Measurements from ENCODE around the gene HOXB8.

HOXB8 gene

GRCh38 chr17:48567646-48568354 lies 47.3 kb downstream of the HOXB8 start:
- DNase-seq (ENCODE audit: low spot score) = no peak

- no peak for DNase-seq (ENCODE audit: low spot score)
Observed at GRCh38 chr17:48567209-48567608, 47.9 kb downstream of the HOXB8 start.

GRCh38 chr17:48566717-48567116 lies 48.4 kb downstream of the HOXB8 start:
- no peak for DNase-seq (ENCODE audit: low spot score)

DNA sequence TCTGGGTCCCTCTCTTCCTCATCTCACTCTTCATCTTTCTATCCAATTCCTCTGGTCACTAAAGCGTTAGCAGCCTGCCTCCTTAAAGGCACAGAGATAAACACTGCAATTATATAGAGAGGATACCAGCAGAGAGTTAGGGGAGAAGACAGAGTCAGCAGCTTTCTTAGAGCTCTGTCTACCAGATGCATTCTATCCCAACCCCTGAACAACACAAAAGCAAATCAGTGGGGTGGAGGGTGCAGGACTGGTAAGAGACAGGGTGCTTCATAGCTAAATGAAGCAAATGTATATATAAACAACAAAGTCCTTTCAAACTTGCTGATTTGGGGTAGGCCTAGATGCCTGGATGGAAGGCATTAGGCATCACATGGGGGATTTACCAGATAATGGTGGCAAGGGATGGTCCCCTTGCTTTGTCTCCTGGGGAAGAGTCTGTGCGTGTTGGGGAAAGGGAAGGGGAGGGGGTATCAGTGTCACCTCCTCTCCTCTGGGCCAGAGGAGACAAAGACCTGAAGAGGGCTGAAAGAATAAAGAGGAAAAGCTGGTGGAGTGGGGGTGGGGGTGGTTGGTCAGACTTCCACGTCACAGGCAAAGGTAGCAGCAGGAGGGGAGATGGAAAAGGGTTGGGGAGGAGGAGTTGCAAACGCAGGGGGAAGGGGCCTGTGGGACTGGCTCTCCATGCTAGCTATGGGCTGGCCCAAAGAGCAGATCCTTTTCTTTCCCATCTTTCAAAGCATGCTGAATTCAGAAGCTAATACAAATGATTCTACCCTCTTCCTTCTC lies 49.0 kb downstream of the HOXB8 start:
- DNase-seq (ENCODE audit: low spot score) = no peak

DNA sequence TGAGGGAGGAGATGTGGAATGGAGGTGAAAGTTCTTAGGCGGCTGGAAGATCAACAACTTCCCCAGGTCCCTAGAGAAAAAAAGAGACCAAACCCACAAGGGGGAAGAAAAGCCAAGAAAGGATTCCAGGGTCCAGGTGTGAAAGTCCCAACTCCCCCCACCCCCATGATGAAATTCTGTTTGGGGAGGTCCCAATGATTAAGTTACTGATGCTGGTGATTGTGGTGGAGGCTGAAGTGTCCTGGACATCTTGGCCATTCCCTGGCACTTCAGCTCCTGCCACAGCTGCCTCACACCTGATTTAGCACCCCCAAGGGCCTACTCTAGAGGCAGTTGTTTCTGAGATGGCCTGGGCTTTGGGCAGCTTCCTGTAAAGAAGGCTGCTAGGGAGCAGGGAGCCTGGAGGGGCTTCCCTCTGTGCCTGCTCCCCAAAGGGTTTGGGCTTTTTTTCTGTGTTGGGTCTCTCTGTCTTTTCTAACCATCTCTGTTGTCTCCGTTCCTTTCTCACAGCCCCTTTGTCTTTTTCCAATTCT lies 50.0 kb downstream of the HOXB8 start:
- DNase-seq (ENCODE audit: low spot score) = no peak

DNA sequence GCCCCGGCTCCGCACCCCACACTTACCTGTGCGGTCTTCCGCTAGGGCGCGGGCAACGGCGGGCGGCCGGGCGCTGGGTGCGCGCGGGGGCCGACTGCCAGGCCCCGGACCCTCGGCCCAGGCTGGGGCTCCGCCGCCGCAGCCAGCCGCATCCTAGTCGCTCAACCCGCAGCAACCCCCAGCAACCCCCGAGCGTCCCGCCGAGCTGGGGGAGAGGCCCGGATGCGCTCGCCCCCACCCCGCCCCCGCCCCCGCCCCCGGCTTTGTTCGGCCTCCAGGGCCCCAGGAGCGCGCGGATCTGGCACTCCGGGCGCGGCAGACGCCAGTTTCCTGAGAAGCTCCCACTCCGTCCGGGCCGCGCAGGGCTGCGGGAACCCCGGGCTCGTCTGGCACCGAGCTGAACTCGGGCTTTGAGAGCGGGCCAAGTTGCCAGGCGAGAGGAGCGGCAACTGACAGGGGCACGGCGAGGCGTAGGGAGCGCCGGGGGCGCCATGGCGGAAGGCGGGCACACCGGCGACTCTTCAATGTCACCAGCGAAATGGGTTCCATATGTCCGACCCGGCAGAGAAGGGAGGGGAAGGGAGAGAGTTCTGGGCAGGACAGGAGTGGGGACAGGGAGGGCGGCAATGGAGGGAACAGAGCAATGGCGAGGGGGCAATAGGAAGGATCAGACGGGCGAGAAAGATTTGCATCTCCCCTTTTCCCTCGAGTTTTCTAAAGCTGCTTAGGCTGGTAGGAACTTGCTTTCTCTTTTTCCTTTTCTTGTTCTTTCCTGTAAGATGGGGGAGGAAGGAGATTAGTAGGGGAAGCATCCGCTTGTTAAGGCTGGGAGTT lies 50.7 kb downstream of the HOXB8 start:
- DNase-seq (ENCODE audit: low spot score) = no peak

DNA sequence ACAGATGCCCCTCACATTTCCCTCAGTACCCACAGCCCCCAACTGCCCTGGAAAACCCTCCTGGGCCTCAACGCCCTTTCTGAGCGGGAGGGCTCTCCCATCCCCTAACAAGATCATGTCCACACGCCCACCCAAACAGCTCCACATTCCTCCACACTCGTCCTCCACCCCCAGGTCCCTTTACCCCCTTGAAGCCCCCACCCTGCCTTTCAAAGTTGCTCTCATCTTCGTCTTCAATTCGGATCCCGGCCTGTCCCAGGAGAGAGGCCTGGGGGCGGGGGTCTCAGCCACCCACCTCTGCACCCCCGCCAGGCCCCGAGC lies 51.3 kb downstream of the HOXB8 start:
- DNase-seq (ENCODE audit: low spot score) = no peak

- no peak for DNase-seq (ENCODE audit: low spot score)
Observed at GRCh38 chr17:48563385-48563838, 51.7 kb downstream of the HOXB8 start.

- no peak for DNase-seq (ENCODE audit: low spot score)
Observed at GRCh38 chr17:48562934-48563333, 52.2 kb downstream of the HOXB8 start.

Measured in globus pallidus (tissue), 1 donor.